Measurements from ENCODE around the gene ZNF324. TPM values are rescaled to one million over a fixed set of nuclear protein-coding genes. Genes with fewer than 3 reads are reported as not detected.
"Not testable (repeated sequence)": the region's sequence is repeated elsewhere in the genome, so short reads cannot be mapped to it uniquely, and the experiment has no call there.

The ZNF324 gene
- total and polyA plus RNA-seq, 2 experiments from 2014 or later, result 5.5 to 16.3 TPM

DNA sequence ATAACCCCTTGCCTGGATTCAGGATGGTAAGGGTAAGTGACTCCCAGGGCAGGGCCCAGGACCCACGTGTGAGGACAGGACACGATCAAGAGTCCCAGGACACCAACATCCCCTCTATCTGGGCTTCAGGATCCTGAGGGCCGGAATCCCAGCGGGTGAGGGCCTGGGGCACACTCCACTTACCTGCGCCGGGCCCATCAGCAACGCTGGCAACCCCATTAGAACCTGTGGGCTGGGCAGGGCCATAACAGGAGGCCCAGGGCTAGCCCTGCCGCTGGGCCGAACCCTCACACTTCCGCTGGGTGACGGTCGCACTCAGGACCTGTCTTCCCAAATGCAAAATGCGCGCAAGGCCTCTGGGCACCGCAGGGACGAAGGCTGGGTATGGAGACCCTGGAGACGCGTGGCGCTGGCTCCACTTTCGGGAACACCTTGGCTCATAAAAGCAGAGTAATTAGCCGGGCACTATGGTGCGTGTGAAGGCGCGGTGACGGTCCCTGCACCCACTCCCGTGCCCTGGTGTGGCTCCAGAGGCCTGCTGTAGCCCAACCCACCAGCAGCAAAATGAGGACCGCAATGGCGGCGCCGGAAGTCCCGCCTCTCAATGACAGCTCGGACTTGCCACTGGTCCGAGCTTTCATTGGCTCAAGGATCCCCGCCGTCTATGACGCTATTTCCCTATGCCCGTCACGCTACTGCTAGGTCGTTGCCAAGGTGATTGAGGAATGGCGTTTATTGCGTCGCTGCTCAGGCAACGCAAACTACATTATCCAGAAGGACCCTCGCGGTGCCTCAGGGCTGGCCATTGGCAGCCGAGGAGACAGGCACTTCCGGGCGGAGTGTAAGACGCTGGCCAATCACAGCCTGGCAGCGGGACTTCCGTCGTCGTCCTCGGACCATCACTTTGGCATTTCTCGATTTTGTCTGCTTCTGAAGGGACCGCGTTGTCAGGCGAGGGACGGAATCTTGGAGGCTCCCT is 27.0 kb upstream of the ZNF324 start, which contains the start of gene ZNF132:
ZNF132 (minus strand) TSS at position 578 of the 979 bp plus-strand sequence; CDS start at position 246, 332 bp downstream.
- DNase-seq, result peak; percentile 100
- Histone ChIP-seq H3K4me3 (peak within 1 kb of the TSS; percentile 79), H3K4me2 (ENCODE audit: unreplicated experiment) (peak within 1 kb of the TSS; percentile 93), H3K27me3 (replicated peaks; ENCODE audit: insufficient read depth) (no peaks in the 10 kb centered on the region), H3F3A (ENCODE audit: insufficient read depth) (no peaks in the 10 kb centered on the region), H3K9me3 (ENCODE audit: low read depth) (no peaks in the 10 kb centered on the region), H2AFZ (peak within 1 kb of the TSS; percentile 95), H3K79me2 (ENCODE audit: insufficient read depth) (peaks cover 27% of the 10 kb centered on the region), H4K20me1 (ENCODE audit: insufficient read depth) (no peaks in the 10 kb centered on the region), H3K36me3 (ENCODE audit: low read depth) (peaks cover 20% of the 10 kb centered on the region), H3K4me1 (ENCODE audit: insufficient read depth) (peaks cover 4% of the 10 kb centered on the region; the same call in 1 of the 2 replicates), H3K27ac (peak within 1 kb of the TSS; percentile 67), H3K9me2 (ENCODE audit: insufficient read depth) (no peaks in the 10 kb centered on the region), H3K9ac (peak within 1 kb of the TSS; percentile 84)
- 7% methylated on average over 56 to 58 of the region's 59 CpGs for WGBS, 2 experiments (ENCODE audit: low coverage in 1 of 2, low lambda C conversion rate in 2 of 2, missing lambda C conversion rate in 2 of 2)
- in situ Hi-C loops (cut with MboI), result no loop called here
- TF ChIP-seq EZH2 (IDR thresholded peaks at IDR 0.05; ENCODE audit: insufficient read depth, poor library complexity, severe bottlenecking) (no peak), EZH2phosphoT487 (IDR thresholded peaks at IDR 0.05; ENCODE audit: insufficient read depth, low read depth) (no peak)

DNA sequence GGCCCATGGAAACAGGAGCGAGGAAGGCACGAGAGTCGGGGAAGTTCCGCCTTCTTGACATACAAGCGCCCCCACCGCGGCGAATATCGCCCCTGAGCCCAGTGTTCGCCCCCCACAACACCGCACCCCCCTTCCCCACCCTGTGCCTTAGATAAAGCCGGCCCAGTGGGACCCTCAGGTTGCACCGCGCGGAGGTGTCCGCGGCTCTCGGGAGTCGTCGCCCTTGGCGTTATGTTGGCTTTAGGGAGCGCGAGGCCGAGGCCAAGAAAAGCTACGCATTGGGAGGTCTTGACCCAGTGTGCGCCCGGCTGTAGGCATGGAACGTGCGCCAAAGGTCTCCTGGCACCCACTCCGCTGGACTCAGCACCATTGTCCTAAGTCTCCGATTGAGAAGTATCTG is 26.3 kb upstream of the ZNF324 start:
- peaks cover 13% of the 10 kb centered on the region for H3K36me3 ChIP-seq (ENCODE audit: low read depth)
- in situ Hi-C loops (cut with MboI), result no loop called here

DNA sequence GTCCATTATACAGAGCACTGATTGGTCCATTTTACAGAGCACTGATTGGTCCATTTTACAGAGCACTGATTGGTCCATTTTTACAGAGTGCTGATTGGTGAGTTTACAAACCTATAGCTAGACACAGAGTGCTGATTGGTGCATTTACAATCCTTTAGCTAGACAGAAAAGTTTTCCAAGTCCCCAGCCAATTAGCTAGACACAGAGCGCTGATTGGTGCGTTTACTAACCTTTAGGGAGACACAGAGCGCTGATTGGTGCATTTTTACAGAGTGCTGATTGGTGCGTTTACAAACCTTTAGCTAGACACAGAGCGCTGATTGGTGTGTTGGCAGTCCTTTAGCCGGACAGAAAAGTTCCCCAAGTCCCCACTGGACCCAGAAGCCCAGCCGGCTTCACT is 23.9 kb upstream of the ZNF324 start:
- 64 to 68% methylated on average over 7 of the region's 7 CpGs for WGBS, 2 experiments (ENCODE audit: low coverage in 1 of 2, low lambda C conversion rate in 2 of 2, missing lambda C conversion rate in 2 of 2)
- H2AFZ ChIP-seq; H3F3A ChIP-seq (ENCODE audit: insufficient read depth); DNase-seq; H3K27me3 ChIP-seq (replicated peaks; ENCODE audit: insufficient read depth); H4K20me1 ChIP-seq (ENCODE audit: insufficient read depth); H3K4me3 ChIP-seq; H3K4me1 ChIP-seq (ENCODE audit: insufficient read depth); H3K4me2 ChIP-seq (ENCODE audit: unreplicated experiment); H3K9me2 ChIP-seq (ENCODE audit: insufficient read depth); in situ Hi-C loops (cut with MboI); H3K9me3 ChIP-seq (ENCODE audit: low read depth); H3K9ac ChIP-seq; H3K36me3 ChIP-seq (ENCODE audit: low read depth); H3K27ac ChIP-seq: not testable (repeated sequence)
- H3K79me2 ChIP-seq (ENCODE audit: insufficient read depth), result peaks cover 18% of the 10 kb centered on the region

More for the DNA sequence above, 26.3 kb upstream of the ZNF324 start:
- Histone ChIP-seq H2AFZ (peak overlapping the region; percentile 95), H3K27ac (peak overlapping the region; percentile 67), H3K4me2 (ENCODE audit: unreplicated experiment) (peak overlapping the region; percentile 93), H3K4me3 (peak overlapping the region; percentile 79), H3K79me2 (ENCODE audit: insufficient read depth) (peaks cover 27% of the 10 kb centered on the region), H3F3A (ENCODE audit: insufficient read depth) (no peaks in the 10 kb centered on the region), H3K9ac (peak overlapping the region; percentile 77), H3K9me2 (ENCODE audit: insufficient read depth) (no peaks in the 10 kb centered on the region), H3K4me1 (ENCODE audit: insufficient read depth) (peaks cover 4% of the 10 kb centered on the region; the same call in 1 of the 2 replicates), H4K20me1 (ENCODE audit: insufficient read depth) (no peaks in the 10 kb centered on the region), H3K9me3 (ENCODE audit: low read depth) (no peaks in the 10 kb centered on the region), H3K27me3 (replicated peaks; ENCODE audit: insufficient read depth) (no peaks in the 10 kb centered on the region)
- WGBS, 2 experiments (ENCODE audit: low coverage in 1 of 2, low lambda C conversion rate in 2 of 2, missing lambda C conversion rate in 2 of 2), result 25 to 26% methylated on average over 20 to 29 of the region's 31 CpGs
- TF ChIP-seq EZH2phosphoT487 (IDR thresholded peaks at IDR 0.05; ENCODE audit: insufficient read depth, low read depth), result no peak
- no peak for TF ChIP-seq EZH2 (IDR thresholded peaks at IDR 0.05; ENCODE audit: insufficient read depth, poor library complexity, severe bottlenecking)
- DNase-seq, result peak; percentile 13

DNA sequence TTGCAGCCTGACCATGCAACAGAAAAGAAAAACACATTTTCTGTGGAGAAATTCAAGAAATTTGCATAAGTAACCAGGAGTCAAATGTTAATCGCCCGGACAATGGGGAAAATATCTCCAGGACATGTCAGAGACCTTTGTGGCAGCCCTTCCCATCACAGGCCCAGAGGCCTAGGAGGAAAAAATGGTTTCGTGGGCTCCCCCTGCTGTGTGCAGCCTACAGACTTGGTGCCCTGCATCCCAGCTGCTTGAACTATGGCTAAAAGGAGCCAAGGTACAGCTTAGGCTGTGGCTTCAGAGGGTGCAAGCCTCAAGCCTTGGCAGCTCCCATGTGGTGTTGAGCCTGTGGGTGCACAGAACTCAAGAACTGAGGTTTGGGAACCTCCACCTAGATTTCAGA is 18.0 kb upstream of the ZNF324 start:
- WGBS, 2 experiments (ENCODE audit: low coverage in 1 of 2, low lambda C conversion rate in 2 of 2, missing lambda C conversion rate in 2 of 2), result 8 to 16% methylated on average over 3 of the region's 3 CpGs
- H4K20me1 ChIP-seq (ENCODE audit: insufficient read depth); H3K9ac ChIP-seq; H3K9me2 ChIP-seq (ENCODE audit: insufficient read depth); H3K9me3 ChIP-seq (ENCODE audit: low read depth); H3K4me1 ChIP-seq (ENCODE audit: insufficient read depth); H3K27me3 ChIP-seq (replicated peaks; ENCODE audit: insufficient read depth); DNase-seq; H2AFZ ChIP-seq; H3F3A ChIP-seq (ENCODE audit: insufficient read depth); H3K79me2 ChIP-seq (ENCODE audit: insufficient read depth); H3K4me2 ChIP-seq (ENCODE audit: unreplicated experiment); H3K4me3 ChIP-seq; in situ Hi-C loops (cut with MboI); H3K27ac ChIP-seq; H3K36me3 ChIP-seq (ENCODE audit: low read depth): not testable (repeated sequence)

DNA sequence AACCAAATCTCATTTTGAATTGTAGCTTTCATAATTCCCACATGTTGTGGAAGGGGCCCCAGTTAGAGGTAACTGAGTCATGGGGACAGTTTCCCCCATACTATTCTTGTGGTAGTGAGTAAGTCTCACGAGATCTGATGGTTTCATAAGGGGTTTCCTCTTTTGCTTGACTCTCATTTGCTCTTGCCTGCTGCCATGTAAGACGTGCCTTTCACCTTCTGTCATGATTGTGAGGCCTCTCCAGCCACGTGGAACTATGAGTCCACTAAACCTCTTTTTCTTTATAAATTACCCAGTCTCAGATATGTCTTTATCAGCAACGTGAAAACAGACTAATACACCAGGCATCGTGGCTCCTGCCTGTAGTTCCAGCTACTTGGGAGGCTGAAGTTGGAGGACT is 16.9 kb upstream of the ZNF324 start:
- 26 to 28% methylated on average over 5 of the region's 5 CpGs for WGBS, 2 experiments (ENCODE audit: low coverage in 1 of 2, low lambda C conversion rate in 2 of 2, missing lambda C conversion rate in 2 of 2)
- H3K4me2 ChIP-seq (ENCODE audit: unreplicated experiment), result not testable (repeated sequence)

More for the DNA sequence above, 16.9 kb upstream of the ZNF324 start:
- H3K27me3 ChIP-seq (replicated peaks; ENCODE audit: insufficient read depth); H3K9me3 ChIP-seq (ENCODE audit: low read depth); H3F3A ChIP-seq (ENCODE audit: insufficient read depth); H3K9me2 ChIP-seq (ENCODE audit: insufficient read depth); H3K27ac ChIP-seq; H2AFZ ChIP-seq; H3K79me2 ChIP-seq (ENCODE audit: insufficient read depth); H3K4me1 ChIP-seq (ENCODE audit: insufficient read depth); DNase-seq; H3K9ac ChIP-seq; H3K4me3 ChIP-seq; H3K36me3 ChIP-seq (ENCODE audit: low read depth); H4K20me1 ChIP-seq (ENCODE audit: insufficient read depth); in situ Hi-C loops (cut with MboI): not testable (repeated sequence)
